WTC11 (cell line): ENCODE results near the gene ZNF335. TPM values are rescaled to one million over a fixed set of nuclear protein-coding genes. Genes with fewer than 3 reads are reported as not detected.

Experiments
- ATAC-seq: fragments of 200-7000 bp; cut with Tn5 transposase; 2 replicates; pipeline ENCODE4 v1.10.0; 2021; ENCODE audit warnings: mild to moderate bottlenecking, moderate library complexity
- CTCF ChIA-PET: fragments of 300-600 bp; sonication (Branson Sonifier 250); formaldehyde crosslinking; loops from one replicate; lab custom pipeline; 2021; ENCODE audit warnings: antibody characterized with exemption; lab: Charles Lee
- POLR2A ChIA-PET: fragments of 350-600 bp; sonication (Branson Sonifier 250); formaldehyde crosslinking; loops from one replicate; lab custom pipeline; 2021; ENCODE audit warnings: antibody characterized with exemption; lab: Charles Lee
- DNase-seq: peaks from one replicate; pipeline ENCODE4 v3.0.0; 2021; ENCODE audit warnings: low spot score
- H3K27ac Mint-ChIP-seq: 2 replicates; pipeline ENCODE4 v1.8.0; 2021; ENCODE audit warnings: mixed read lengths
- H3K27me3 Mint-ChIP-seq: 2 replicates; pipeline ENCODE4 v1.8.0; 2021; ENCODE audit warnings: low read depth, mild to moderate bottlenecking, moderate library complexity, mixed read lengths
- H3K36me3 Mint-ChIP-seq: 2 replicates; pipeline ENCODE4 v1.8.0; 2021; ENCODE audit warnings: mixed read lengths
- H3K4me1 Mint-ChIP-seq: 2 replicates; pipeline ENCODE4 v1.8.0; 2022; ENCODE audit warnings: mixed read lengths
- H3K4me3 Mint-ChIP-seq: 2 replicates; pipeline ENCODE4 v1.8.0; 2021; ENCODE audit warnings: mild to moderate bottlenecking, moderate library complexity, mixed read lengths
- H3K9me3 Mint-ChIP-seq: 2 replicates; pipeline ENCODE4 v1.8.0; 2021; ENCODE audit warnings: mixed read lengths
- ETV6 ChIP-seq: sonication (generic); formaldehyde crosslinking; IDR thresholded peaks from 2 replicates; pipeline ENCODE4 v1.8.1; 2022; ENCODE audit warnings: mild to moderate bottlenecking, missing genetic modification reagents
- GABPB1 ChIP-seq: sonication (generic); formaldehyde crosslinking; IDR thresholded peaks from 2 replicates; pipeline ENCODE4 v1.8.1; 2023; ENCODE audit warnings: mild to moderate bottlenecking, missing genetic modification reagents
- HMGA2 ChIP-seq: fragments of 250-450 bp; sonication (Bioruptor Pico); IDR thresholded peaks from 2 replicates; pipeline ENCODE4 v1.4.0; 2021; ENCODE audit warnings: mild to moderate bottlenecking, moderate library complexity
- JAZF1 ChIP-seq: fragments of 250-450 bp; sonication (Bioruptor Pico); IDR thresholded peaks from 2 replicates; pipeline ENCODE4 v1.9.0; 2021; ENCODE audit warnings: moderate library complexity, mild to moderate bottlenecking, inconsistent platforms
- NFATC4 ChIP-seq: fragments of 250-450 bp; sonication (Bioruptor Pico); IDR thresholded peaks from 2 replicates; pipeline ENCODE4 v1.9.0; 2021; ENCODE audit warnings: mild to moderate bottlenecking
- NR2C2 ChIP-seq: sonication (generic); formaldehyde crosslinking; IDR thresholded peaks from 2 replicates; pipeline ENCODE4 v1.8.0; 2022; ENCODE audit warnings: mild to moderate bottlenecking, missing genetic modification reagents
- RORB ChIP-seq: fragments of 250-450 bp; sonication (Bioruptor Pico); IDR thresholded peaks from 2 replicates; pipeline ENCODE4 v1.9.0; 2021; ENCODE audit warnings: mild to moderate bottlenecking
- SMAD4 ChIP-seq: sonication (generic); formaldehyde crosslinking; IDR thresholded peaks from 2 replicates; pipeline ENCODE4 v1.8.0; 2022; ENCODE audit warnings: mild to moderate bottlenecking, missing genetic modification reagents
- SP1 ChIP-seq: sonication (generic); formaldehyde crosslinking; conservative IDR thresholded peaks from 2 replicates; pipeline ENCODE4 v1.8.1; 2022; ENCODE audit warnings: missing genetic modification reagents
- TCF7 ChIP-seq: sonication (generic); formaldehyde crosslinking; IDR thresholded peaks from 2 replicates; pipeline ENCODE4 v1.8.0; 2022; ENCODE audit warnings: mild to moderate bottlenecking, low read depth, missing genetic modification reagents, moderate library complexity
- TEAD4 ChIP-seq: sonication (generic); formaldehyde crosslinking; IDR thresholded peaks from 2 replicates; pipeline ENCODE4 v1.8.0; 2022; ENCODE audit warnings: mild to moderate bottlenecking, missing genetic modification reagents
- ZNF121 ChIP-seq: sonication (generic); formaldehyde crosslinking; IDR thresholded peaks from 2 replicates; pipeline ENCODE4 v1.8.0; 2023; ENCODE audit warnings: missing genetic modification reagents
- ZNF396 ChIP-seq: fragments of 250-450 bp; sonication (Bioruptor Pico); IDR thresholded peaks from 2 replicates; pipeline ENCODE4 v1.8.0; 2021; ENCODE audit warnings: mild to moderate bottlenecking, moderate library complexity, borderline replicate concordance
- ZNF671 ChIP-seq: fragments of 250-450 bp; sonication (Bioruptor Pico); IDR thresholded peaks from 2 replicates; pipeline ENCODE4 v1.8.0; 2021; ENCODE audit warnings: mild to moderate bottlenecking
- total RNA-seq: library from RNA; stranded (reverse); gene quantifications from 3 replicates; pipeline ENCODE4 v1.2.3, GENCODE V29; 2021
- TF ChIP-seq, protein P1 (sequence below): fragments of 250-450 bp; sonication (Bioruptor Pico); IDR thresholded peaks from 2 replicates; pipeline ENCODE4 v1.8.0; 2021; ENCODE audit warnings: mild to moderate bottlenecking
- TF ChIP-seq, protein P2 (sequence below): sonication (generic); formaldehyde crosslinking; IDR thresholded peaks from 2 replicates; pipeline ENCODE4 v1.8.0; 2023; ENCODE audit warnings: mild to moderate bottlenecking, missing genetic modification reagents
- TF ChIP-seq, protein P3 (sequence below): sonication (generic); formaldehyde crosslinking; IDR thresholded peaks from 2 replicates; pipeline ENCODE4 v1.8.1; 2023; ENCODE audit warnings: mild to moderate bottlenecking, missing genetic modification reagents, moderate library complexity
- TF ChIP-seq, protein P4 (sequence below): sonication (generic); formaldehyde crosslinking; IDR thresholded peaks from 2 replicates; pipeline ENCODE4 v1.8.0; 2023; ENCODE audit warnings: missing genetic modification reagents
- TF ChIP-seq, protein P5 (sequence below): sonication (generic); formaldehyde crosslinking; IDR thresholded peaks from 2 replicates; pipeline ENCODE4 v1.8.1; 2023; ENCODE audit warnings: mild to moderate bottlenecking, missing genetic modification reagents

The ZNF335 gene
- total RNA-seq, 1 experiment from 2014 or later = 20.0 TPM

DNA sequence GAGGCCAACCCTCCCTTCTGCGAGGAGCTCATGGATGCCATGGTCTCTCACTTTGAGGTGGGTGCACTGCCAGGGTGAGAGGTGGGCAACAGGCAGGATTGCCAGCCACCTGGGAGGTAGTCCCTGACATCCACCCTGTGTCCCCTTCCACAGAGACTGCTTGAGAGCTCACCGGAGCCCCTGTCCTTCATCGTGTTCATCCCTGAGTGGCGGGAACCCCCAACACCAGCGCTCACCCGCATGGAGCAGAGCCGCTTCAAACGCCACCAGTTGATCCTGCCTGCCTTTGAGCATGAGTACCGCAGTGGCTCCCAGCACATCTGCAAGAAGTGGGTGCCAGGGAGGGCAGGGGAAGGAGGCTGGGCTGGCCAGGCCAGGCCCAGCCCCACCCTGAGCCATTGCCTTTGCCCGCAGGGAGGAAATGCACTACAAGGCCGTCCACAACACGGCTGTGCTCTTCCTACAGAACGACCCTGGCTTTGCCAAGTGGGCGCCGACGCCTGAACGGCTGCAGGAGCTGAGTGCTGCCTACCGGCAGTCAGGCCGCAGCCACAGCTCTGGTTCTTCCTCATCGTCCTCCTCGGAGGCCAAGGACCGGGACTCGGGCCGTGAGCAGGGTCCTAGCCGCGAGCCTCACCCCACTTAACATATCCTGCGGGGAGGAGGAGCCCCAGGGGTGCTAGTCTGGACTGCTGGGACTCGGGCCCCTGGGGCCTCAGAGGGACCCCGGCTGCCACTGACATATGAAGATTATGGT lies 24.7 kb downstream of the ZNF335 start (continued):
- TF ChIP-seq TEAD4 (CRISPR knock-in tag) (no peak), TCF7 (CRISPR knock-in tag) (no peak), HMGA2 (CRISPR knock-in tag) (no peak), ETV6 (CRISPR knock-in tag) (no peak)
- TF ChIP-seq, protein P1, sequence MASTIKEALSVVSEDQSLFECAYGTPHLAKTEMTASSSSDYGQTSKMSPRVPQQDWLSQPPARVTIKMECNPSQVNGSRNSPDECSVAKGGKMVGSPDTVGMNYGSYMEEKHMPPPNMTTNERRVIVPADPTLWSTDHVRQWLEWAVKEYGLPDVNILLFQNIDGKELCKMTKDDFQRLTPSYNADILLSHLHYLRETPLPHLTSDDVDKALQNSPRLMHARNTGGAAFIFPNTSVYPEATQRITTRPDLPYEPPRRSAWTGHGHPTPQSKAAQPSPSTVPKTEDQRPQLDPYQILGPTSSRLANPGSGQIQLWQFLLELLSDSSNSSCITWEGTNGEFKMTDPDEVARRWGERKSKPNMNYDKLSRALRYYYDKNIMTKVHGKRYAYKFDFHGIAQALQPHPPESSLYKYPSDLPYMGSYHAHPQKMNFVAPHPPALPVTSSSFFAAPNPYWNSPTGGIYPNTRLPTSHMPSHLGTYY = no peak
- TF ChIP-seq, protein P2, sequence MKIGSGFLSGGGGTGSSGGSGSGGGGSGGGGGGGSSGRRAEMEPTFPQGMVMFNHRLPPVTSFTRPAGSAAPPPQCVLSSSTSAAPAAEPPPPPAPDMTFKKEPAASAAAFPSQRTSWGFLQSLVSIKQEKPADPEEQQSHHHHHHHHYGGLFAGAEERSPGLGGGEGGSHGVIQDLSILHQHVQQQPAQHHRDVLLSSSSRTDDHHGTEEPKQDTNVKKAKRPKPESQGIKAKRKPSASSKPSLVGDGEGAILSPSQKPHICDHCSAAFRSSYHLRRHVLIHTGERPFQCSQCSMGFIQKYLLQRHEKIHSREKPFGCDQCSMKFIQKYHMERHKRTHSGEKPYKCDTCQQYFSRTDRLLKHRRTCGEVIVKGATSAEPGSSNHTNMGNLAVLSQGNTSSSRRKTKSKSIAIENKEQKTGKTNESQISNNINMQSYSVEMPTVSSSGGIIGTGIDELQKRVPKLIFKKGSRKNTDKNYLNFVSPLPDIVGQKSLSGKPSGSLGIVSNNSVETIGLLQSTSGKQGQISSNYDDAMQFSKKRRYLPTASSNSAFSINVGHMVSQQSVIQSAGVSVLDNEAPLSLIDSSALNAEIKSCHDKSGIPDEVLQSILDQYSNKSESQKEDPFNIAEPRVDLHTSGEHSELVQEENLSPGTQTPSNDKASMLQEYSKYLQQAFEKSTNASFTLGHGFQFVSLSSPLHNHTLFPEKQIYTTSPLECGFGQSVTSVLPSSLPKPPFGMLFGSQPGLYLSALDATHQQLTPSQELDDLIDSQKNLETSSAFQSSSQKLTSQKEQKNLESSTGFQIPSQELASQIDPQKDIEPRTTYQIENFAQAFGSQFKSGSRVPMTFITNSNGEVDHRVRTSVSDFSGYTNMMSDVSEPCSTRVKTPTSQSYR (CRISPR knock-in tag) = no peak
- TF ChIP-seq, protein P3, sequence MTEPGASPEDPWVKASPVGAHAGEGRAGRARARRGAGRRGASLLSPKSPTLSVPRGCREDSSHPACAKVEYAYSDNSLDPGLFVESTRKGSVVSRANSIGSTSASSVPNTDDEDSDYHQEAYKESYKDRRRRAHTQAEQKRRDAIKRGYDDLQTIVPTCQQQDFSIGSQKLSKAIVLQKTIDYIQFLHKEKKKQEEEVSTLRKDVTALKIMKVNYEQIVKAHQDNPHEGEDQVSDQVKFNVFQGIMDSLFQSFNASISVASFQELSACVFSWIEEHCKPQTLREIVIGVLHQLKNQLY (CRISPR knock-in tag) = no peak
- TF ChIP-seq, protein P4, sequence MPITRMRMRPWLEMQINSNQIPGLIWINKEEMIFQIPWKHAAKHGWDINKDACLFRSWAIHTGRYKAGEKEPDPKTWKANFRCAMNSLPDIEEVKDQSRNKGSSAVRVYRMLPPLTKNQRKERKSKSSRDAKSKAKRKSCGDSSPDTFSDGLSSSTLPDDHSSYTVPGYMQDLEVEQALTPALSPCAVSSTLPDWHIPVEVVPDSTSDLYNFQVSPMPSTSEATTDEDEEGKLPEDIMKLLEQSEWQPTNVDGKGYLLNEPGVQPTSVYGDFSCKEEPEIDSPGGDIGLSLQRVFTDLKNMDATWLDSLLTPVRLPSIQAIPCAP = no peak

DNA sequence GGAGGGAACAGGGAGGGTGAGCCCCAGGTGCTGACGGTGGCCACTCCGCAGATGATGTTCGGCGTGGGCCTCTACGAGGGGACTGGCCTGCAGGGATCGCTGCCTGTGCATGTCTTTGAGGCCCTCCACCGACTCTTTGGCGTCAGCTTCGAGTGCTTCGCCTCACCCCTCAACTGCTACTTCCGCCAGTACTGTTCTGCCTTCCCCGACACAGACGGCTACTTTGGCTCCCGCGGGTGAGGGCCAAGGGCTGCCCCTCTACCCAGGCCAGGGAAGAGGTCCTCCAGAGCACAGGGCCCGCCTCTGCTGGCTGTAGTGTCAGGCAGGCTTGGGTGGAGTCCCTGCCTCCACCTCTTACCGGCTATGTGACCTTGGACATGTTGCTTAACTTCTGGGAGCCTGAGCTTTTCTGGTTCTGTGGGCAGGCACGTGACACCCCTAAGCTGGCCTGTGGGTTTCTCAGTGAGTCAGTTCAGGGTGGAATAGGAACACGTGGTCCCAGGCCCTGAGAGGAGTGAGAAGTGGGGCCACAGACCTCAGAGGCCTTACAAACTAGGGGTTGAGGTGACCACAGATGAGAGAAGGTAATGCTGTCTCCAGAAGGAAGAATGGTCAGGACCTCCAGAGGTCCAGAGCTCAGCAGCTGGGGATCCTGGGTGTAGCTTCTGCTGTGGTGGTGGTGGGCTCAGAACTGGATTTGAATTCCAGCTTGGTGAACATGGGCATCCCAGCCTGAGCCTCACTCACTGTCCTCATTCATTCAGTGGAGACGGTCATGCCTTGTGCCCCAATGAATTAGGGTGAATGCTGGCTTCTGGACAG lies 25.6 kb downstream of the ZNF335 start:
- ATAC-seq = no peak
- no peaks in the 10 kb centered on the region for H3K4me1 Mint-ChIP-seq
- no peak for DNase-seq
- ChIA-PET POLR2A (interaction anchor here (3.2 kb wide), 1 partner anchor 12 kb away, joined by 14 read pairs; the partner anchor contains the start of gene PCIF1), CTCF (no interaction called here)
- TF ChIP-seq NR2C2 (CRISPR knock-in tag) = no peak
- peak; percentile 72; the same call in 1 of the 2 replicates for TF ChIP-seq GABPB1 (CRISPR knock-in tag)
- no peak for TF ChIP-seq ZNF396 (CRISPR knock-in tag)
- no peak for TF ChIP-seq NFATC4 (CRISPR knock-in tag)
- no peak for TF ChIP-seq ZNF121 (CRISPR knock-in tag)
- TF ChIP-seq JAZF1 (CRISPR knock-in tag) = no peak
- no peak for TF ChIP-seq RORB (CRISPR knock-in tag)
- no peak overlapping the region for H3K4me3 Mint-ChIP-seq
- no peaks in the 10 kb centered on the region for H3K9me3 Mint-ChIP-seq
- H3K36me3 Mint-ChIP-seq = peaks cover 48% of the 10 kb centered on the region
- H3K27me3 Mint-ChIP-seq = no peaks in the 10 kb centered on the region
- no peak overlapping the region for H3K27ac Mint-ChIP-seq

DNA sequence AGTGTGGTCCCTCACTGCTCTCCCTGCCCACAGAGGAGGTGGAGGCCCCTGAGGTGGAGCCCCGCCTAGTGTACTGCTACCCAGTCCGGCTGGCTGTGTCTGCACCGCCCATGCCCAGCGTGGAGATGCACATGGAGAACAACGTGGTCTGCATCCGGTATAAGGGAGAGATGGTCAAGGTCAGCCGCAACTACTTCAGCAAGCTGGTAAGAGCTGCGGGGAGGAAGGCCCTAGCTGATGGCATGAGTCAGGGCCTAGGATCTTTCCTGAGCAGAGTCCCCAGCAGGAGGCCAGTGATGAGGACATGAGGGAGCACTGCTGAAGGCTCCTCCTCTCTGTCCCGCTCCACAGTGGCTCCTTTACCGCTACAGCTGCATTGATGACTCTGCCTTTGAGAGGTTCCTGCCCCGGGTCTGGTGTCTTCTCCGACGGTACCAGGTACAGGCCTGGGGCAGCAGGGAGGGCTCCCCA lies 26.3 kb downstream of the ZNF335 start:
- Mint-ChIP-seq H3K36me3 (peaks cover 48% of the 10 kb centered on the region), H3K4me3 (no peak overlapping the region), H3K27ac (no peak overlapping the region), H3K9me3 (no peaks in the 10 kb centered on the region), H3K27me3 (no peaks in the 10 kb centered on the region), H3K4me1 (no peaks in the 10 kb centered on the region)
- ChIA-PET CTCF (interaction anchor here (1.6 kb wide), 1 partner anchor 12 kb away, joined by 5 read pairs; no protein-coding TSS in a partner anchor), POLR2A (interaction anchor here (3.2 kb wide), 1 partner anchor 11 kb away, joined by 14 read pairs; the partner anchor contains the start of gene PCIF1)
- ATAC-seq (no peak), DNase-seq (no peak)
- TF ChIP-seq, protein P5, sequence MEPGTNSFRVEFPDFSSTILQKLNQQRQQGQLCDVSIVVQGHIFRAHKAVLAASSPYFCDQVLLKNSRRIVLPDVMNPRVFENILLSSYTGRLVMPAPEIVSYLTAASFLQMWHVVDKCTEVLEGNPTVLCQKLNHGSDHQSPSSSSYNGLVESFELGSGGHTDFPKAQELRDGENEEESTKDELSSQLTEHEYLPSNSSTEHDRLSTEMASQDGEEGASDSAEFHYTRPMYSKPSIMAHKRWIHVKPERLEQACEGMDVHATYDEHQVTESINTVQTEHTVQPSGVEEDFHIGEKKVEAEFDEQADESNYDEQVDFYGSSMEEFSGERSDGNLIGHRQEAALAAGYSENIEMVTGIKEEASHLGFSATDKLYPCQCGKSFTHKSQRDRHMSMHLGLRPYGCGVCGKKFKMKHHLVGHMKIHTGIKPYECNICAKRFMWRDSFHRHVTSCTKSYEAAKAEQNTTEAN = no peak
- TF ChIP-seq SP1 (CRISPR knock-in tag) (no peak), SMAD4 (CRISPR knock-in tag) (no peak), ZNF671 (CRISPR knock-in tag) (no peak)
